ENCODE results near the gene PRX.
A peak's percentile ranks its signal among the peaks of the same experiment; 100 is the strongest.
"Not testable (repeated sequence)": the region's sequence is repeated elsewhere in the genome, so short reads cannot be mapped to it uniquely, and the experiment has no call there.

PRX gene

DNA sequence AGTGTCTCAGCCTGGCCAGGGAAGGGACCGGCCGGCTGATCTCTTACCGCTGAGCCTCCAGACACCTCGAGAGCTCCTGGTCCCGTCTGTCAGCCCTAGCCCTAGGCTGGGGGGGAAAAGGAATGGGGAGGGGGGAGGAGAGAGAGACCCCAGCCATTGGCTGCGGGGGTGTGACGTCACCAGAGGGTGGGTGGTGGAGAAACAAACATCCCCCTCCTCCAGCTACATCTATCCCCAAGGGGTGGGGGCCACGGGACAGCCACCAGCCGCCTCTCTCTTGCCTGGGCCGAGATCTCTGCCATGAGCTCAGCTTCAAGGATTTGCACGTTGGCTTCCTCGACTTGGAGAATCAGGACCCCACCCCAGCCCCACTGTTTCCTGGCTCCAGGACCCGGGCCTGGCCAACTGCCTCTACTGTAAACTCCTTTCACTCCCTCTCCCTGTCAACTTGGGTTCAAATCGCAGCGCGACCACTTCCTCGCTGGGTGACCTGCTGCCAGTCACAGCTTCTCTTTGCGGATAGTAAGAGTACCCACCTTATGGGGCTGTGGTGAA lies at the start of gene PRX:
PRX (minus strand) TSS at position 88 of the 555 bp plus-strand sequence. CDS start 5,446 bp downstream, outside the sequence.
- DNase-seq = no peak

- peak; percentile 48 for DNase-seq
These were observed 48.6 kb upstream of the PRX start for GRCh38 chr19:40461669-40462221.

- DNase-seq = no peak
These were observed 47.0 kb upstream of the PRX start for GRCh38 chr19:40460185-40460584.

DNA sequence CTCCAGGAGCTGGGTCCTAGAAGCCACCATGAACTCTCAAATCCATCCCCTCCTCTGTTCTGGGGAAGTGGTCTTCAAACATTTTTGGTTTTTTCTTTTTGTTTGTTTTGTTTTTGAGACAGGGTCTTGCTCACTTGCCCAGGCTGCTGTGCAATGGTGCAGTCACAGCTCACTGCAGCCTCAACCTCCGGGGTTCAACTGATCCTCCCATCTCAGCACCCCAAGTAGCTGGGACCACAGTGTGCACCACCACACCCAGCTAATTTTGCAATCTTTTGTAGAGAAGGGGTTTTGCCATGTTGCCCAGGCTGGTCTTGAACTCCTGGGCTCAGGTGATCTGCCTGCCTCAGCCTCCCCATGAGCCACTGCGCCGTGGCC lies 45.4 kb upstream of the PRX start:
- no peak for DNase-seq

DNA sequence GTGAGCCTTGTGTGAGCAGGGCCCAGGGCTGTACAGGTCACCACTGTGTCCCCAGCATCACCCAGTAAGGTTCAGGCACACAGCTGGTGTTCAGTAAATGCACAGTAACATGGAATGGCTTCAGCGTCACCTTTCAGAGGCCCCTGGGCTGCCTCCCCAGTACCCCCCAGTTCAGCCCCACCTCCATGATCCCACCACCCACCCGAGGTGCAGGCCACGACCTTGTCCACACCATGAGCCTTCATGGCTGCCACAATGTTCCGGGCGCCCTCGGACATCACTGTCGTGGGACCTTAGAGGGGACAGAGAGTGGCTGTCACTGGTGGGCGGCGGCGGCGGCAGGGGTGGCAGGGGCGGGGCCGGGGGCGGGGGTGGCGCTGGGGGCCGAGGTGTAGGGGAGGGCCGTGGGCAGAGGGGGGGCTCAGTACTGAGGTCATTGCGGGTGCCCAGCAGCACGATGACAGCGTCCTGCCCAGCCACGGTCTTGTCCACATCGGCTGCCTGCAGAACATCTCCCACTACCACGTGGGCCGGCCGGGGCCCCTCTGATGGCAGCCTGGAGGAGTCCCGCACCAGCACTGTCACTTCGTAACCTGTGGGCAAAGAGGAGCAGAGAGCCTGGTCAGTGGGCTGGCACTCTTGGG lies 44.9 kb upstream of the PRX start:
- DNase-seq = no peak

DNA sequence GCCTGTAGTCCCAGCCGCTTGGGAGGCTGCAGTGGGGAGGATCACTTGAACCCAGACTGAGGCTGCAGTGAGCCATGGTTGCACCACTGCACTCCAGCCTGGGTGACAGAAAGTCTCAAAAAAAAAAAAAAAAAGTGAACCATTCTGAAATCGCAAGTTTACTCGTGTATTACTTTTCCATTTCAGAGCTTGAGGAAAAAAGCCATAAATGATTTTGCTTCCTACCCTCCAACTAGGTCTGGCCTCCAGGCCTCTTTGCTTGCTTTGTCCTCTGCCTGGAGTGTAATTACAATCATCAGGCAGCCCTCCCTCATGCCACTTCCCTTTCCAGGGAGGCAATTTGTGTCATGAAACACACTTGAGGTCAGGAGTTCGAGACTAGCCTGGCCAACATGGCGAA lies 43.9 kb upstream of the PRX start:
- DNase-seq = no peak

DNA sequence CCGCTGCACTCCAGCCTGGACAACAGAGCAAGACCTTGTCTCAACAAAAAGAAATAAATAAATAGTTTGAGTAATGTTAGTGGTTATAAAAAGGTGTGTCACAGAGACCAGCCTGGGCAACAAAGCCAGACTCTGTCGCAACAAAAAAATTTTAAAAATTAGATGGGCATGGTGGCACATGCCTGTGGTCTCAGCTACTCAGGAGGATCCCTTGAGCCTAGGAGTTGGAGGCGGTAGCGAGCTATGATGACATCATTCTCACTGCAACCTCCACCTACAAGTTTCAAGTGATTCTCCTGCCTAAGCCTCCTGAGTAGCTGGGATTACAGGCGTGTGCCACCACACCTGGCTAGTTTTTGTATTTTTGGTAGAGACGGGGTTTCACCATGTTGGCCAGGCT lies 40.8 kb upstream of the PRX start:
- DNase-seq = not testable (repeated sequence)

DNA sequence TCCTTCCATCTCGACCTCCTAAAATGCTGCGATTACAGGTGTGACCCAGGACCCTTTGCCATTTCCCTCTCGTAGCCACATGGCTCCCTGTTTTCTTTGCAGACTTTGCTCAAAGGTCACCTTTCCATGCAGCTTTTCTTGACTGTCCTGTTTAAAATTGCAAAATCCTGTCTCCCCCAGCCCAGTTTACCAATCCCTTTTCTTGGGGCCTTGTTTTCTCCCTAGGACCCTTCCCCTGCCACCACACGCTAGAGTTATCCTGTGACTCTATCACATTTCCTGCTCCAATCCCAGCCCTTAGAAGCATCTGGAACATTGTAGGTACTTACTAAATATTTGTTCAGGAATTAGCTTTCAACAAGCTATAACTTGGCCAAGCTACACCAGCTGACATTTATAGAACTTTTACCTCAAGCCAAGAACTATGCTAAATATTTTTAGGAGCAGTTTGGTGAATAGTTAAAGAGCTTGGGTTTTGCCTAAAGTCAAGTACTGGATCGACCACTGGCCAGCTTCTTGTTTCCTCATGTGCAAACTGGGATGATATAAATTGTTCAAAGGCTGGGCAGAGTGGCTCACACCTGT lies 40.1 kb upstream of the PRX start:
- DNase-seq = no peak

DNA sequence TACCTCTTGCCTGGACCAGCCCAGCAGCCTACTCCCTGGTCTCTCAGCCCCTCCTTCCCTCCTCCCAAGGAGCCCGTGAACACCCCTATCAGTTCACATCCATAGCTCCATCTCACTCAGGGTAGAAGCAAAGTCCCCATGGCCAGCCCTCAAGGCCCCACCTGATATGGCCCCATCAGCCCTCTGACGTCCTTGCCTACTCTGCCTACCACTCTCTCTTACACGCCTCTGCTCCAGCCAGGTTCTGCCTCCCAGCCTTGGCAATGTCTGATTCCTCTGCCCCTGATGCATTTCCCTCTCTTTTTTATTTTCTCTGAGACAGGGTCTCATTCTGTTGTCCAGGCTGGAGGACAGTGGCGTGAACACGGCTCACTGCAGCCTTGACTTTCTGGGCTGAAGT lies 38.8 kb upstream of the PRX start:
- no peak for DNase-seq

DNA sequence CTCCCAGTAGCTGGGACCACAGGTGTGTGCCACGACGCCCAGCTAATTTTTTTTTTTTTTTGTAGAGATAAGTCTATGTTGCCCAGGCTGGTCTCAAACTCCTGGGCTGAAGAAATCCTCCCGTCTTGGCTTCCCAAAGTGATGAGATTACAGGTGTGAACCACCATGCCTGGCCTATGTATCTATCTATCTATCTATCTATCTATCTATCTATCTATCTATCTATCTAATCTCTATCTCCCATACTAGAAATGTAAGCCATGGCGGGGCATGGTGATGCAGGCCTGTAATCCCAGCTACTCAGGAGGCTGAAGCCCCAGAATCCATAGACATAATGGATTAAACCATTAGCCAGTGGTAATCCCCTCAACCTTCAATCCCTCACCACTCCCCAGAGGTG lies 37.5 kb upstream of the PRX start:
- no peak for DNase-seq

GRCh38 chr19:40449506-40449905 lies 36.3 kb upstream of the PRX start:
- no peak for DNase-seq

GRCh38 chr19:40446263-40446784 lies 33.1 kb upstream of the PRX start:
- no peak for DNase-seq

DNA sequence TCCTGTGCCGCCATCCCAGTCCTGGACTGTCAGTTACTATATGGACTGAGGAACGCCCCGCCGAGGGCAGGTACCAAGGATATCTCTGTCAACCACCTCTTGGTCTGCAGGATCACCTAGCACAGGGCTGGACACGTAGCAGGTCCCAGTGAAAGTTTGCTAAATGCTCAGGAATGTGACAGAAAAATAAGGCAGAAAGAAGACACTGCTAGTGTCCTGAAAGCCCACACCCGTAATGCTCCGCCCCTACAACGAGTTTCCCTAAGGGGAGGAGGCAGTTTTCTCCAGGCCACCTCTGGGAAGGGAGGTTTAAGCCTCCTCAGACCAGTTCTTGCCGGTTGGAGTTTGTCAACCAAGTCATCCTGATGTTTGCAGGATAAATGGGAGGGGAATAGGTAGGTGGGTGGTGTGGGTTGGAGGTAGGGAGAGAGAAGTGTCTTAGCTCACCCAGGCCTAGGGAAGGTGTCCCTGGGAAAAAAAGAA lies 32.6 kb upstream of the PRX start:
- DNase-seq = no peak

- no peak for DNase-seq
These were observed 31.7 kb upstream of the PRX start for GRCh38 chr19:40444825-40445312.

- peak; percentile 96 for DNase-seq
These were observed 31.0 kb upstream of the PRX start, which contains the start of gene SERTAD3 for GRCh38 chr19:40444000-40444824. Gene SERTAD3 (minus strand): TSS chr19:40444335. CDS start chr19:40442080, 2,255 bp downstream.

GRCh38 chr19:40443131-40443999 lies 30.2 kb upstream of the PRX start:
- peak; percentile 100 for DNase-seq

DNA sequence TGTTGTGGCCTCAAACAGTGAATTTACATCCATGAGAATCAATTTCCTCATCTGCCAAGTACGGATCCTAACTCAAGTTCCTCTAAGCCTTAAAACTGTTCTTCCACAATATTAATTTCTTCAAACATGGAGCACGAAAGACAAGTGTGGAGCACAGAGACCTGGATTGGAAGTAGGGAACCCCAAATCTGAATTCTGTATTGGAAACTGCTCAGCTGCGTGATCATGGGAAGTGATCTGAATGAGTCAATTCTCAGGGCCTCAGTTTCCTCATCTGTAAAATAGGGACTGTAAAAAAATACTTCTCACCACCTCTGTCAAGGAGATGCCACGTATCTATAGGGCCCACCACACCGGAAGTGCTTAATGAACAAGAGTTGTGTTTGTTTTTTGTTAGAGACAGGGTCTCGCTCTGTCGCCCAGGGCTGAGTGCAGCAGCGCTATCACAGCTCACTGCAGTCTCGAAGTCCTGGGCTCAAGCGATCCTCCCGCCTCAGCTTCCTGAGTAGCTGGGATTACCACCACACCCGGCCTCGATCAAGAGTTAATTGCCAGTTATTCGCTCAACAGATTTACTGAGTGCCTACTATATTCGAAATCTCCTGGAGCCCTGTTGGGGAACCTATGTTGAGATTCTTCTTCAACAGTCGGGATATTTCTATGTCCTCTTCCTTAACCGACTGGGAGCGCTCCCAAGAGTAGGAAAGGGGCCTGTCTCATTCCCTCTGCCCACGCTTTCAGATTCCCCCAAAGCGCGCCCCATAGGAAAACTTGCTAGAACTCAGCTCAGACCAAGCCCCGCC lies 29.4 kb upstream of the PRX start:
- no peak for DNase-seq

- no peak for DNase-seq
These were observed 28.6 kb upstream of the PRX start for GRCh38 chr19:40441719-40442253.

DNA sequence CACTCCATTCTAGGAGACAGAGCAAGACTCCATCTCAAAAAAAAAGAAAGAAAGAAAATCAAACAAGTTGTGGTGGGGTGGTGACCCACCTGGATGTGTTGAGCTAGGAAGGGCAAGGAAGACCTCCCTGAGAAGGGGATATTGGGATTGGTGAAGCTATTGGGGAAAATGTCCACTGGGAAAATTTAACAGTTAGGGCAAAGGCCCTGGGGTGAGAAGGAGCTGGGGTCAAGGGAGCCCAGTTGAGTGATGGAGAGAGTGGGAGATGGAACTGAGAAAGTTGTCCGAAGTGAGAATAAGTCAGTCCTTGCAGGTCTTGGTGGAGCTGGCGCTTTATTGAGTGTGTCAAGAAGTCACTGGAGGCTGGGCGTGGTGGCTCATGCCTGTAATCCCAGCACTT lies 25.1 kb upstream of the PRX start:
- DNase-seq = no peak

DNA sequence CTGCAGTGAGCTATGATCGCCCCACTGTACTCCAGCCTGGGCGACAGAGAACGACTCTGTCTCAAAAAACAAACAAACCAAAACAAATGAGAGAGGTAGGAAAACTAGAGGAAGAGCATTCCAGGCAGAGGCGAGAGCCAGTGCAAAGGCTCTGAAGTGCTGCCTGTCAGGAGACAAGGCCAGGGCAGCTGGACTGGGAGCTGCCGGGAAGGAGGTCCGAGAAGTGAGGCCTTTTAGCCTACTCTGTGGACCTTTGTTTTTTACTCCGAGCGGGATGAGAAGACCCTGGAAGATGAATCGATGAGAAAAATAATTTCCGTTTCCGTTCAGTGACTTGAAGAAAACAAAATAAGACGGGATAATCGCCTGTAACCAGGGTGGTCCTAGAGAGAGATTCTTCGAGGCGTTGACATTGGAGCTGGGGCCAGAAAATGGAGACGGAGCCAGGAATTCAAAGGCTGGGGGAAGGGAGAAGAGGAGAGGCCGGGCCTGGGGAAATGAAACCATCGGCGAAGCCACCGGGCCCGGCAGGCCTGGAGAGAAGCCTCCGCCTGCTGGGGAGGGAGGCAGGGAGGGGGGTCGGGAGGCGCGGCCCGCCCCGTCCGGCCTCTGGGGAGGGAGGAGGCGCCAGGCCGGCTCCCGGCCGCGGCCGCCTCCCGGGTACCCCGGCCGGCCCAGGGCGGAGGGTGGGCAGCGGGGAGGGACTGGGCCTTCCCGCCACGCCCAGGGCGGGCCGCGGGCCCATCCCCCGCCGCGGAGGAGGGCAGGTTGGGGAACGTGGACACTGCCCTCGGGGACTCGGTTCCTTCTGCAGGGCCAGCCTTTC lies 20.4 kb upstream of the PRX start:
- peak; percentile 72 for DNase-seq

Data from CD4-positive, alpha-beta T cell treated with Interleukin-15 for 1 hour (primary cell).